KMS-11 (cell line): Measurements from ENCODE around the gene RNF213.
"Not testable (repeated sequence)": the region's sequence is repeated elsewhere in the genome, so short reads cannot be mapped to it uniquely, and the experiment has no call there.

Source experiments
- H2AFZ ChIP-seq: fragments of 200-600 bp; sonication (generic); 2 replicates; pipeline ENCODE4 v1.6.1; 2016; ENCODE audit warnings: antibody characterized with exemption, mixed run types, low read depth
- H3K27ac ChIP-seq: fragments of 200-600 bp; sonication (generic); 2 replicates; pipeline ENCODE4 v1.6.1; 2016; ENCODE audit warnings: mild to moderate bottlenecking, mixed run types
- H3K27me3 ChIP-seq: fragments of 200-600 bp; sonication (generic); 2 replicates; pipeline ENCODE4 v1.6.1; 2017; ENCODE audit warnings: mild to moderate bottlenecking, low read depth, mixed run types, moderate library complexity; ENCODE audit not compliant: insufficient read depth
- H3K36me3 ChIP-seq: fragments of 200-600 bp; sonication (generic); 2 replicates; pipeline ENCODE4 v1.6.1; 2017; ENCODE audit warnings: mild to moderate bottlenecking, mixed run types; ENCODE audit not compliant: insufficient read depth
- H3K4me1 ChIP-seq: fragments of 200-600 bp; sonication (generic); 2 replicates; pipeline ENCODE4 v1.6.1; 2016; ENCODE audit warnings: mild to moderate bottlenecking, low read depth, mixed run types; ENCODE audit not compliant: poor library complexity, severe bottlenecking
- H3K4me2 ChIP-seq: fragments of 200-600 bp; sonication (generic); 2 replicates; pipeline ENCODE4 v1.7.0; 2016; ENCODE audit warnings: mild to moderate bottlenecking, mixed run types
- H3K4me3 ChIP-seq: fragments of 200-600 bp; sonication (generic); IDR thresholded peaks from 2 replicates; pipeline ENCODE4 v1.6.1; 2017; ENCODE audit warnings: low read depth, low read length, mixed read lengths; ENCODE audit not compliant: insufficient read depth
- H3K79me2 ChIP-seq: fragments of 200-600 bp; sonication (generic); 2 replicates; pipeline ENCODE4 v1.6.1; 2016; ENCODE audit warnings: low read depth, mixed run types; ENCODE audit not compliant: insufficient read depth
- H3K9ac ChIP-seq: fragments of 200-600 bp; sonication (generic); 2 replicates; pipeline ENCODE4 v1.6.1; 2016; ENCODE audit warnings: mild to moderate bottlenecking, mixed run types
- H4K20me1 ChIP-seq: fragments of 200-600 bp; sonication (generic); 2 replicates; pipeline ENCODE4 v1.6.1; 2016; ENCODE audit warnings: mild to moderate bottlenecking, mixed run types; ENCODE audit not compliant: insufficient read depth
- TF ChIP-seq, protein P1 (sequence below): fragments of 200-600 bp; sonication (generic); conservative IDR thresholded peaks from 2 replicates; pipeline ENCODE4 v1.6.1; 2017; ENCODE audit warnings: low read depth, mild to moderate bottlenecking, antibody characterized with exemption, low read length, moderate library complexity, mixed read lengths

RNF213 gene

DNA sequence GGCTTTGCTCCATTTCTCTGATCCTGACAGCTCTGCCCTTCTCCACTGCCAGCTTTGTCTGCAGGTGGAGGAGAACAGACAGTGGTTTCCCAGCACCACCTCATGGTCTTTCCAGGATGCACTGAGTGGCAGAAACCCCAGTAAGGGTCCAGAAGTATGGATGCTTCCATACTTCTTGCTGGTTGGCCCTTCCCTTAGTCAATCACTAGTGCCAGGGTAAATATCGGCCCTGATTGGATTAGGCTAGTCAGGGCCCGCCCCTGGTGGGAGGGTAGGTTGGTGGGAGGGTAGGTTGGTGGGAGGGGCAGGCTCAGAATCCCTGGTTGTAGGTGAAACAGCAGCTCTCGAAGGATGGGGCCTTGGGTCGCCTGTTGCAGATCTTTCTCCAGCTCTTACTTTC, 10.2 kb downstream of the RNF213 start:
- Histone ChIP-seq H4K20me1 (no peaks in the 10 kb centered on the region), H2AFZ (no peak overlapping the region), H3K79me2 (no peaks in the 10 kb centered on the region), H3K4me2 (no peak overlapping the region), H3K4me1 (no peaks in the 10 kb centered on the region), H3K27me3 (no peaks in the 10 kb centered on the region), H3K36me3 (no peaks in the 10 kb centered on the region), H3K4me3 (no peak overlapping the region), H3K9ac (no peak overlapping the region), H3K27ac (no peak overlapping the region)
- TF ChIP-seq, protein P1, sequence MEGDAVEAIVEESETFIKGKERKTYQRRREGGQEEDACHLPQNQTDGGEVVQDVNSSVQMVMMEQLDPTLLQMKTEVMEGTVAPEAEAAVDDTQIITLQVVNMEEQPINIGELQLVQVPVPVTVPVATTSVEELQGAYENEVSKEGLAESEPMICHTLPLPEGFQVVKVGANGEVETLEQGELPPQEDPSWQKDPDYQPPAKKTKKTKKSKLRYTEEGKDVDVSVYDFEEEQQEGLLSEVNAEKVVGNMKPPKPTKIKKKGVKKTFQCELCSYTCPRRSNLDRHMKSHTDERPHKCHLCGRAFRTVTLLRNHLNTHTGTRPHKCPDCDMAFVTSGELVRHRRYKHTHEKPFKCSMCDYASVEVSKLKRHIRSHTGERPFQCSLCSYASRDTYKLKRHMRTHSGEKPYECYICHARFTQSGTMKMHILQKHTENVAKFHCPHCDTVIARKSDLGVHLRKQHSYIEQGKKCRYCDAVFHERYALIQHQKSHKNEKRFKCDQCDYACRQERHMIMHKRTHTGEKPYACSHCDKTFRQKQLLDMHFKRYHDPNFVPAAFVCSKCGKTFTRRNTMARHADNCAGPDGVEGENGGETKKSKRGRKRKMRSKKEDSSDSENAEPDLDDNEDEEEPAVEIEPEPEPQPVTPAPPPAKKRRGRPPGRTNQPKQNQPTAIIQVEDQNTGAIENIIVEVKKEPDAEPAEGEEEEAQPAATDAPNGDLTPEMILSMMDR, result no peak

DNA sequence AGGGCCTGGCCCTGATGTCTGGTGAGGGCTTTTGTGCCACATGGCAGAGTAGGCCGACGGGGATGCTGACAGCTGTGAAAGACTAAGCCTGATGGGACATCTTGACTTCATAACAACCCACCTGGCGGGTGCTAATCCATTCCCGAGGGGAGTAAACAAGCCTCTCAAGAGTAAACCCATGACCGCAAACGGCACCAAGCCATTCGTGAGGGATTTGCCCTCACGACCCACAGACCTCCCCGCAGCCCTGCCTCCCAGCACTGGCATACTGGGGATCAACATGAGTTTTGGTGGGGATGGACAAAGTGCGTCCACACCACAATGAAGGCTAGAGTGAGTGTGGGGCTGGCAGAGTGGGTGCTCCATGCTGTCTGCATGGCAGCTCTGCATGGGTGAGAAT, 11.7 kb downstream of the RNF213 start:
- no peaks in the 10 kb centered on the region; the same call in 1 of the 2 replicates for H3K36me3 ChIP-seq
- no peaks in the 10 kb centered on the region for H3K79me2 ChIP-seq
- H3K4me1 ChIP-seq, result peaks cover 8% of the 10 kb centered on the region
- no peaks in the 10 kb centered on the region for H3K27me3 ChIP-seq
- no peak overlapping the region for H3K27ac ChIP-seq
- TF ChIP-seq, protein P1, result no peak
- H3K4me3 ChIP-seq, result no peak overlapping the region
- H3K4me2 ChIP-seq, result no peak overlapping the region
- H4K20me1 ChIP-seq, result no peaks in the 10 kb centered on the region
- no peak overlapping the region for H3K9ac ChIP-seq
- H2AFZ ChIP-seq, result no peak overlapping the region

GRCh38 chr17:80274331-80274730, 13.7 kb downstream of the RNF213 start:
- H2AFZ ChIP-seq, result no peak overlapping the region
- peaks cover 8% of the 10 kb centered on the region for H3K4me1 ChIP-seq
- TF ChIP-seq, protein P1, result no peak
- H3K9ac ChIP-seq, result no peak overlapping the region
- no peak overlapping the region for H3K27ac ChIP-seq
- no peak overlapping the region for H3K4me2 ChIP-seq
- no peaks in the 10 kb centered on the region for H3K27me3 ChIP-seq
- no peaks in the 10 kb centered on the region for H4K20me1 ChIP-seq
- H3K4me3 ChIP-seq, result no peak overlapping the region
- H3K36me3 ChIP-seq, result no peaks in the 10 kb centered on the region; the same call in 1 of the 2 replicates
- H3K79me2 ChIP-seq, result no peaks in the 10 kb centered on the region

GRCh38 chr17:80274871-80275449, 14.3 kb downstream of the RNF213 start:
- no peaks in the 10 kb centered on the region; the same call in 1 of the 2 replicates for H3K36me3 ChIP-seq

GRCh38 chr17:80275857-80276256, 15.2 kb downstream of the RNF213 start:
- not testable (repeated sequence) for H3K9ac ChIP-seq, H3K36me3 ChIP-seq, H3K27ac ChIP-seq, H2AFZ ChIP-seq, H3K79me2 ChIP-seq, H3K4me2 ChIP-seq, H3K4me1 ChIP-seq, H3K4me3 ChIP-seq, H4K20me1 ChIP-seq, H3K27me3 ChIP-seq

More at GRCh38 chr17:80274871-80275449, 14.3 kb downstream of the RNF213 start:
- Histone ChIP-seq H3K4me3 (no peak overlapping the region), H3K4me1 (peaks cover 8% of the 10 kb centered on the region), H3K9ac (no peak overlapping the region), H2AFZ (no peak overlapping the region), H3K4me2 (no peak overlapping the region), H3K27me3 (no peaks in the 10 kb centered on the region), H3K27ac (no peak overlapping the region; the same call in 1 of the 2 replicates), H3K79me2 (no peaks in the 10 kb centered on the region), H4K20me1 (no peaks in the 10 kb centered on the region)
- TF ChIP-seq, protein P1, result no peak
